Body of pancreas (tissue), 4 donors: ENCODE results near the gene OMD. TPM values are rescaled to one million over a fixed set of nuclear protein-coding genes. Genes with fewer than 3 reads are reported as not detected.

Source experiments
- ATAC-seq: fragments of 150-250 bp; one replicate; pipeline ENCODE4 v1.9.1; 2016
- DNase-seq, 4 donors: peaks; one replicate each; pipeline ENCODE4 v3.0.0-alpha.2; 2019
- H3K27ac ChIP-seq, 4 donors: fragments of 200-600 bp; sonication (generic); 1 replicate in 3 of 4; 2 replicates in 1 of 4; pipeline versions ENCODE4 v1.5.1 to v1.6.1; 2016 to 2019; ENCODE audit warnings: mild to moderate bottlenecking in 1 of 4, mixed read lengths in 1 of 4, moderate library complexity in 1 of 4
- H3K27me3 ChIP-seq, 2 donors: fragments of 200-600 bp; sonication (generic); one replicate each; pipeline ENCODE4 v1.6.0; 2016; ENCODE audit warnings: mild to moderate bottlenecking in 1 of 2
- H3K36me3 ChIP-seq, 2 donors: fragments of 200-600 bp; sonication (generic); replicated peaks in 1 of 2; 2 replicates each; pipeline ENCODE4 v1.5.1; 2016; ENCODE audit warnings: low read depth in 2 of 2; ENCODE audit not compliant: insufficient read depth in 1 of 2
- H3K4me1 ChIP-seq: fragments of 200-600 bp; sonication (generic); one replicate; pipeline ENCODE4 v1.6.0; 2016
- H3K4me3 ChIP-seq, 2 donors: fragments of 200-600 bp; sonication (generic); 1 replicate in 1 of 2; 2 replicates in 1 of 2; pipeline ENCODE4 v1.5.1; 2016 to 2019
- H3K9me3 ChIP-seq, 3 donors: fragments of 200-600 bp; sonication (generic); 1 replicate in 2 of 3; 2 replicates in 1 of 3; pipeline ENCODE4 v1.5.1; 2016
- CTCF ChIP-seq, 7 experiments: fragments of 450-650 bp in 4 of 7; fragments of 200-600 bp in 3 of 7; sonication (generic) in 3 of 7; IDR thresholded peaks; one replicate each; pipeline ENCODE4 v1.5.1; 2016 to 2019; ENCODE audit warnings: antibody characterized with exemption in 7 of 7
- POLR2A ChIP-seq, 3 donors: fragments of 450-650 bp; IDR thresholded peaks; one replicate each; pipeline ENCODE4 v1.6.1; 2016; ENCODE audit warnings: antibody characterized with exemption in 3 of 3, mild to moderate bottlenecking in 2 of 3
- WGBS, 2 donors: methylation state at CpG; one replicate each; pipeline ENCODE4 v1.1.5; 2017; 5-methylcytosine and 5-hydroxymethylcytosine counted together
- intact Hi-C: fragments of 100-400 bp; cut with DNase I; formaldehyde crosslinking; loops from one replicate; pipeline ENCODE4 v1.15.1; 2023
- total RNA-seq, 2 donors: library from RNA; depleted of rRNA; stranded (reverse); fragments of >200 nt; gene quantifications; one replicate each; pipeline ENCODE4 v1.1.0, GENCODE V29; 2016

The OMD gene
- total RNA-seq, 2 donors from 2014 or later = 0.33 to 4.9 TPM

GRCh38 chr9:92369075-92369474 is 55.2 kb downstream of the OMD start:
- H3K4me3 ChIP-seq = no peak overlapping the region
- no peaks in the 10 kb centered on the region for H3K9me3 ChIP-seq
- intact Hi-C loops = no loop called here
- ATAC-seq = no peak
- H3K27ac ChIP-seq = no peak overlapping the region
- H3K4me1 ChIP-seq = no peaks in the 10 kb centered on the region
- no peak for DNase-seq
- H3K27me3 ChIP-seq = no peaks in the 10 kb centered on the region
- 32 to 73% methylated on average over 2 of the region's 2 CpGs for WGBS, 2 donors
- TF ChIP-seq CTCF (IDR thresholded peaks at IDR 0.05) (no peak), POLR2A (IDR thresholded peaks at IDR 0.05) (no peak)
- H3K36me3 ChIP-seq = no peaks in the 10 kb centered on the region

Other genes starting within 250 kb of the OMD start
- gene IARS1, start 130.8 kb downstream of the OMD start, total RNA-seq = 10 to 100 TPM; 45.1 to 68.6 TPM
- 10 to 100 TPM; 26.5 to 38.2 TPM for gene NOL8, start 99.1 kb downstream of the OMD start, total RNA-seq
- gene CENPP, start 98.5 kb downstream of the OMD start, total RNA-seq = 1 to 10 TPM in 1 of 2 donors, under 1 TPM in 1; 0.78 to 2.3 TPM
- gene OGN, start 19.9 kb downstream of the OMD start, total RNA-seq = 1 to 10 TPM; 2.6 to 4.4 TPM
- 10 to 100 TPM in 1 of 2 donors, 1 to 10 TPM in 1; 3.6 to 13.5 TPM for gene ASPN, start 58.0 kb upstream of the OMD start, total RNA-seq
- gene ECM2, start 111.5 kb upstream of the OMD start, total RNA-seq = 1 to 10 TPM; 6.5 to 8.2 TPM
- gene IPPK, start 245.7 kb upstream of the OMD start, total RNA-seq = 1 to 10 TPM; 2.9 to 6.3 TPM